GM18499 (cell line): Measurements from ENCODE around the gene BRD8.
"Not testable (repeated sequence)": the region's sequence is repeated elsewhere in the genome, so short reads cannot be mapped to it uniquely, and the experiment has no call there.

ENCODE experiments used
- ATAC-seq: cut with Tn5 transposase; IDR thresholded peaks from one replicate; pipeline ENCODE4 v1.9.1; 2021; ENCODE audit warnings: moderate number of reproducible peaks; ENCODE audit not compliant: insufficient read depth, unreplicated experiment

The BRD8 gene, protein sequence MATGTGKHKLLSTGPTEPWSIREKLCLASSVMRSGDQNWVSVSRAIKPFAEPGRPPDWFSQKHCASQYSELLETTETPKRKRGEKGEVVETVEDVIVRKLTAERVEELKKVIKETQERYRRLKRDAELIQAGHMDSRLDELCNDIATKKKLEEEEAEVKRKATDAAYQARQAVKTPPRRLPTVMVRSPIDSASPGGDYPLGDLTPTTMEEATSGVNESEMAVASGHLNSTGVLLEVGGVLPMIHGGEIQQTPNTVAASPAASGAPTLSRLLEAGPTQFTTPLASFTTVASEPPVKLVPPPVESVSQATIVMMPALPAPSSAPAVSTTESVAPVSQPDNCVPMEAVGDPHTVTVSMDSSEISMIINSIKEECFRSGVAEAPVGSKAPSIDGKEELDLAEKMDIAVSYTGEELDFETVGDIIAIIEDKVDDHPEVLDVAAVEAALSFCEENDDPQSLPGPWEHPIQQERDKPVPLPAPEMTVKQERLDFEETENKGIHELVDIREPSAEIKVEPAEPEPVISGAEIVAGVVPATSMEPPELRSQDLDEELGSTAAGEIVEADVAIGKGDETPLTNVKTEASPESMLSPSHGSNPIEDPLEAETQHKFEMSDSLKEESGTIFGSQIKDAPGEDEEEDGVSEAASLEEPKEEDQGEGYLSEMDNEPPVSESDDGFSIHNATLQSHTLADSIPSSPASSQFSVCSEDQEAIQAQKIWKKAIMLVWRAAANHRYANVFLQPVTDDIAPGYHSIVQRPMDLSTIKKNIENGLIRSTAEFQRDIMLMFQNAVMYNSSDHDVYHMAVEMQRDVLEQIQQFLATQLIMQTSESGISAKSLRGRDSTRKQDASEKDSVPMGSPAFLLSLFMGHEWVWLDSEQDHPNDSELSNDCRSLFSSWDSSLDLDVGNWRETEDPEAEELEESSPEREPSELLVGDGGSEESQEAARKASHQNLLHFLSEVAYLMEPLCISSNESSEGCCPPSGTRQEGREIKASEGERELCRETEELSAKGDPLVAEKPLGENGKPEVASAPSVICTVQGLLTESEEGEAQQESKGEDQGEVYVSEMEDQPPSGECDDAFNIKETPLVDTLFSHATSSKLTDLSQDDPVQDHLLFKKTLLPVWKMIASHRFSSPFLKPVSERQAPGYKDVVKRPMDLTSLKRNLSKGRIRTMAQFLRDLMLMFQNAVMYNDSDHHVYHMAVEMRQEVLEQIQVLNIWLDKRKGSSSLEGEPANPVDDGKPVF

DNA sequence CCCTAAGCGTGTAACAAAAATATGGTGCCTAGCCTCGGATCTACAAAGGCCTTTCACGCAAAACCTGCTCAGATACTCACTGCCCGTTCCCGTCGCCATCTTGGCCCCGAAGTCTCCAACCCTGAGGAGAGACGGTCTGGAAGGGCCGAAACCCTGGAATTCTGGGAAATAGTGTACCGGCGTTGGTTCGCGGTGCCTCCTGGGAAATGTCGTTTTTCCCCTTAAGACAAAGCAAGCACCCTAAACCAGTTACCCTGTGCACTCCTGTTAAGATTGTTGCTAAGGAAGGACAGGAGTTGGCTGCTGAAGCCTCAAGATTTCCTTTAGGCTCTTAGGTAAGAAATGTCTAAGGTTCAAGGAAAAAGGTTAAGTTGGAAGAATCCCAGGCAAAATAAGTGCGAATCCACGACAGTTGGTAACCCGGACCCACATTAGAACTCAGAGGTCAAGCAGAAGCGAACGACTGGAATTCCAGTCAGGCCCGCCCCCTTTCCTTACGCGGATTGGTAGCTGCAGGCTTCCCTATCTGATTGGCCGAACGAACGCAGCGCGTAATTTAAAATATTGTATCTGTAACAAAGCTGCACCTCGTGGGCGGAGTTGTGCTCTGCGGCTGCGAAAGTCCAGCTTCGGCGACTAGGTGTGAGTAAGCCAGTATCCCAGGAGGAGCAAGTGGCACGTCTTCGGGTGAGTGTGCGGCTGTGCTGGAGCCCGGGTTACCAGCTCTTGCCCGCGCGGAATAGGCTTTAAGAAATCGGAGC is at the start of gene BRD8, which contains the start of gene KIF20A:
BRD8 (minus strand) TSS at position 115 of the 761 bp plus-strand sequence; CDS start at position 99, 16 bp downstream.
KIF20A (plus strand) TSS at position 597 of the 761 bp plus-strand sequence. CDS start 569 bp downstream, outside the sequence.
- ATAC-seq: peak; percentile 68

DNA sequence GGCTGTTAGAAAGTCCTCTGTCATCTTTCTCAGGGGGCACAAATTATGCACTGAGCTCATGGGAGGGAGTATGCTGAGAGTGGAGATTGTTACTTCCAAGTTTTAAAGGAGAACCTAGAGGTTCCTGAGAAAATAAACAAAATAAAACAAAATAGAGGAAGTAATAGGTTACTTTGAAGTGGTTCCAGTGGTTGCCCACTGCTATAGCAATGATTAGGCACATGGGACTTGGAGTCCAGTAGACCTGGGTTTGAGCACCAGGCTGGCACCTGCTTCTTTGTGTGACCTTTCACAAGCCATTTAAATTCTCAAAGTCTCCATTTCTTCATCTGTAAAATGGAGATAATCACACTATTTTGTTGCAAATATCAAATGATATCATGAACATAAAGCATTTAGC is 48.5 kb upstream of the BRD8 start:
- no peak for ATAC-seq

DNA sequence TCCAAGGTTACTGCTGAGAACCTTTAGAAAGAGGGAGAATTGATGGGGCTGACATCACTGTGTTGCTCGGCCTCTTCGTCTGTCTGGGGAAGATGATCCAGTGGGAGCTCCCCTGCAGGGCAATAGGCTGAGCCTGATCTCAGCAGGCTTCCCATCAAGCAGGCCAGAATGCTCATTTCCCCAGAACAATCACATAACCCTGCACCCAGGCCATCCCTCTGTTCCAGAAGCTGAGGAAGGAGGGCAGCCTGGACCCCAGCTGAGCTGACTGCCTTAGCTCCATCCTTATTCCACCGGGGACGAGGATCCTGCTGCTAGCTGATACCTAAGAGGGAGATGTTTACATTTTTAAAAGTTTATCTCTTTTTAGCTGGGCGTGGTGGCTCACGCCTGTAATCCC is 46.3 kb upstream of the BRD8 start:
- no peak for ATAC-seq

DNA sequence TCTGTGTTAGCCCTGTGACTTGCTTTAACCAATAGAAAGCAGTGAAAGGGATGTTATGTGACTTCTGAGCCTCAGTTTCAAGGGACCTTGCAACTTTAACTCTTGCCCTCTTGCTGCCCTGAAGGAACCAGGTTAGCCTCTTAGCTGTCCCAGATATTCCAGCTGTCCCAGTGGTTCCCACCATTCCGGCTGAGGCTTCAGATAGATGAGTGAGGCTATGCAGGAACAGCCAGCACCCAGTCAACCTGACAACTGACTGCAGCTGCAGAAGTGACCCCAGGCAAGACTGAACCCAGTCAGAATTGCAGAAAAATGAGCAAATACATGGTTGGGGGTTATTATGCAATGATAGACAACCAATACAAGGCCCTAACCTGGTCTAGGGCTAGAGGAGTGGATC is 45.1 kb upstream of the BRD8 start:
- ATAC-seq: no peak

DNA sequence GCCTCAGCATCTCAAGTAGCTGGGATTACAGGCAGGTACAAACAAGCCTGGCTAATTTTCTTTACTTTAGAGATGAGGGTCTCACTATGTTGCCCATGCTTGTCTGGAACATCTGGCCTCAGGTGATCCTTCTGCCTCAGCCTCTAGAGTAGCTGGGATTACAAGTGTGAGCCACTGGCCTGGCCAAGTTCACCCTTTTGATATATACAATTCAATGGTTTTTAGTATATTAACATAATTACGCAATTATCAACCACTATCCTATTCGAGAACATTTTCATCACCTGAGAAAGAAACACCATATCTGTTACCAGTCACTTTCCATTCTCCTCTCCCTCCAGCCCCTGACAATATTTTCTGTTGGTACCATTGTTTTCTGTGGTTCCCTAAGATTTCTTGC is 38.4 kb upstream of the BRD8 start:
- no peak for ATAC-seq

DNA sequence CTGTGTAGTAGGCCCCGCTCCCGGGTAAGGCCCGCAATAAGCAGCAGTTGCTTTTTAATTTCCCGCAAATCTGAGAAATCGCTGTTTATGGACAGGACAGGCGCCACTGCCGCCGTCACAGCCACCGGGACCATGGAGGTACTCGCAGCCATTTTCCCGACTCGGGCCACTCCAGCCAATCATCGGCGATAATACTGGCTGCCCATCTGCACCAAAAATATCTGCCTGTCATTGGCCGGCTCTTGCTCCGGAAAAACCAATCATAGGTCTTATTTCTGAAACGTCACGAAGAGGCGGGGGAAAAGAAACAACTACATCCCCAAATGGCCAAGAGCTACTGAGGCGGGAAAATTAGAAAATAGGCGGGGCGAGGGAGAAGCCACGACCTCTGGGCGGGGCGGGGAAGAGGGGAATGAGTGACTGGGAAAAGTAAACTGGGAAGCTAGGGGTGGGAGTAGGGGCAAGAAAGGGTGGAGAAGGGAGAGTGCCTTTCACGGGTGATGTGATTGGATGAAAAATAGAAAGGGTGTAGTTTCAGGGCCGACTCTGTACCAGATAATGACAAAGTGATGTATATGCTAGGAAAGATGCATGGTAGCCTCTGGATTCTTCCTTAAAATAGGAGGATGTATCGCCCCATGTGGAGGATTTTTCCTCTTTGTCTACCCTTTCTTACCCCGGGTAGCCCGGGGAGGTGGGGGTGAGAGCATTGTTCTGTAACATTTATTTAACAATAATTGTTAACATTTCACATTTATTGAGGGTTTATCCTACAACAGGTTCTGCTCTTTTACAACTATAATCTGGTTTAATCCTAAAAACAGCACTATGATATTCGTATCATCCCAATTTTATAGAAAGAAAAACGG is 35.0 kb upstream of the BRD8 start, which contains the start of gene CDC23:
CDC23 (minus strand) TSS at position 163 of the 869 bp plus-strand sequence; CDS start at position 152, 11 bp downstream.
- ATAC-seq: peak; percentile 84

DNA sequence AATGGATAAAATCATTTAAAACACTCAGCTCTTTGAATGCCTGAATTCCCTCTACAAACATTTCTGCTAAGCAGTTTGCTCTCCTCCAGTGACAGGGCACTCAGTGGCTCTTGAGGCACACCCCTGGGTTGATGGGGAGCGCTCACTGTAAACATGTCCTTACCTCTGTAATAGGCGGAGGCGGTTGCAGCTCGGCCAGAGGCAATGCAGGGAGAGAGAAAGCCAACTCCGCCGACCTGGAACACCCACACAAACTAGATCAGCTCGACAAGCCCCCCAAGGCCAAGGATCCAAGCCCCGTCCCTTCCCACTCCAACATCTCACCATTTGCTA is 34.4 kb upstream of the BRD8 start:
- ATAC-seq: peak; percentile 8

DNA sequence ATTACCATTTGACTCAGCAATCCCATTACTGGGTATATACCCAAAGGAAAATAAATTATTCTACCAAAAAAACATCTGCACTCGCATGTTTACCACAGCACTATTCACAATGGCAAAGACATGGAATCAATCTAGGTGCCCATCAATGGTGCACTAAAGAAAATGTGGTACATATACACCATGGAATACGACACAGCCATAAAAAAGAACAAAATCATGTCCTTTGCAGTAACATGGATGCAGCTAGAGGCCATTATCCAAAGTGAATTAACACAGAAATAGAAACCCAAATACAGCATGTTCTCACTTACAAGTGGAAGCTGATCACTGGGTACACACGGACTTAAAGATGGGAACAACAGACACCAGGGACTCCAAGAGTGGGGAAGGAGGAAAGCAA is 32.6 kb upstream of the BRD8 start:
- ATAC-seq: no peak

DNA sequence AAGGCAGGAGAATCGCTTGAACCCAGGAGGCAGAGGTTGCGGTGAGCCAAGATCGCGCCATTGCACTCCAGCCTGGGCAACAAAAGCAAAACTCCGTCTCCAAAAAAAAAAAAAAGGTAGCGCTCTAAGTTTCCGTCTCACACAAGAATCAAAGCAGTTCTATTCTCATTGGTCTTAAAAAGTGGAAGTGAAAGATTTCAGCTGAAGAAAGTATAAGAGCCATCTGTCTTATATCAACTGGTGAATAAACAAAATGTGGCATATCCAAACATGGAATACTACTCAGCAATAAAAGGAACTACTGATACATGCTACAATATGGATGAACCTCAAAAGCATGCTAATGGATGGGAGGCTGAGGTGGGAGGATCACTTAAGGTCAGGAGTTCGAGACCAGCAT is 15.4 kb upstream of the BRD8 start:
- ATAC-seq: not testable (repeated sequence)

DNA sequence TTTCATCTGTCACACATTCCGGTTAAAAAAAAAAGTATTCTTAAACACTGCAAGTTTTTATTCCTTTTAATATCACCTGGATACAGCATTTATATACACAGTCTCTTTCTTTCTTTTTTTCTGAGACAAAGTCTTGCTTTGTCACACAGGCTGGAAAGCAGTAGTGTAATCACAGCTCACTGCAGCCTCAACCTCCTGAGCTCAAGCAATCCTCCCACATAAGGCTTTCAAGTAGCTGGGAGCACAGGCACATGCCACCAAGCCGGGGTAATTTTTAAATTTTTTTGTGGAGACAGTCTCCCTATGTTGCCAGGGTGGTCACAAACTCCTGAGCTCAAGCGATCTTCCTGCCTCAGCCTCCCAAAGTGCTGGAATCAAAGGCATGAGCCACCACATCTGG is 14.4 kb upstream of the BRD8 start:
- no peak for ATAC-seq

DNA sequence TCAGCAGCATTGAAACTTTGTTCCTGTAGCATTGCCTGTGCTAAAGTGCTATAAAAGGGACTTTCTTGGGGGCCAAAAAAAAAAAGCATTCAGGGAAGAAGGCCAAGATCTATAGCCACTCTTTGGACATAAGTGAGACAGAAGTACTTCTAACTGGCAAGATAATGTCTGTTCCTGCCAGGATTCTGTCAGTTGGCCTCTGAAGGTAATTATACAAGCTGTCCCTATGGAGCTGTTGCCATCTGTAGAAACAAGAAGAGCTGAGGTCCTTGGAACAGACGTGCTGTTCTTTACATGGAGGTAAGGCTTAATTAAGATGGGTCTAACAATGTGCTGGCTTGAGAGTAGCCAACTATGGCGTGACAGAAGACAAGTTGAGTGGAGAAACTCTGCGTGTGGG is 10.2 kb upstream of the BRD8 start:
- ATAC-seq: no peak

DNA sequence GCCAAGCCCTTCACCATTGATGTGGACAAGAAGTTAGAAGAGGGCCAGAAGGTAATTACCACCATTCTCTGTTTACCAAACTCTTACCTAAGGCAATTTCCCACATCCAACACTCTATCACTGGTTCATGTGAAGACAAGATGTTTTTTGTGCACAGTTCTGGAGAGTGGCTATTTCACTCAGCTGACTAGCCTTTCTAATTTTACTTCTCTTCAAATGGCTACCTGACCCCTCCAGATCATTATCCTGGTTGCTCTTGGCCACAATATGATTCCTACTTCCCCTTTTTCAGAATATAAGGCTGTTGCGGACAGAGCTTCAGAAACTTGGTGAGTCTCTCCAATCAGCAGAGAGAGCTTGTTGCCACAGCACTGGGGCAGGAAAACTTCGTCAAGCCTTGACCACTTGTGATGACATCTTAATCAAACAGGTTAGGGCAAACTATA is 7.6 kb upstream of the BRD8 start:
- ATAC-seq: peak; percentile 39

DNA sequence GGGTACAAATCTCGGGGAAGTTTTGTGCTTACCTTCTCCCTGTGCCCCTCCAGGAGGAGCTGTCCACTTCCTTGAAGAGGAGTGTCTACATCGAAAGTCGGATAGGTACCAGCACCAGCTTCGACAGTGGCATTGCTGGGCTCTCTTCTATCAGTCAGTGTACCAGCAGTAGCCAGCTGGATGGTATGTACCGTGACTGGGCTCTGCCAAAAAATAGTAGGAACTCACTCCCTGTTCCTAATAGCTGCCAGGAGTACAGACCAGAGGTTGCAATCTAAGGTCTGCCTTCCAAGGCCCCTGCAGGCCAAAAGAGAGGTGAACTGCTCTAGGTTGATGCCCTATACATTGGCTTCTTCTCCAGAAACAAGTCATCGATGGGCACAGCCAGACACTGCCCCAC is 4.4 kb upstream of the BRD8 start:
- ATAC-seq: no peak

DNA sequence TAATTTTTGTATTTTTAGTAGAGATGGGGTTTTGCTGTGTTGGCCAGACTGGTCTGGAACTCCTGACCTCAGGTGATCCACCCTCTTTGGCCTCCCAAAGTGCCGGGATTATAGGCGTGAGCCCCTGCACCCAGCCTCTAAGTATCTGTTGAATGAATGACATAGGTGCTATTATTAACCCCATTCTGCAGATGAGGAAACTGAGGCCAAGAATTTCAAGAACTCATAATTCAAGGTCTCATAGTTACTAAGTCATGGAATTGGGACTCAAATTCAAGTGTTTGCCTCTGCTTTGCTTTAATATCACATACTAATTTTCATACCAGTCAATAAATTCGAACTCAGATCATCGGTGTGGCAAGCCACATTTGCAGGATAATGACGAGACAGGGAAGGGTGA is 2.4 kb upstream of the BRD8 start:
- no peak for ATAC-seq

DNA sequence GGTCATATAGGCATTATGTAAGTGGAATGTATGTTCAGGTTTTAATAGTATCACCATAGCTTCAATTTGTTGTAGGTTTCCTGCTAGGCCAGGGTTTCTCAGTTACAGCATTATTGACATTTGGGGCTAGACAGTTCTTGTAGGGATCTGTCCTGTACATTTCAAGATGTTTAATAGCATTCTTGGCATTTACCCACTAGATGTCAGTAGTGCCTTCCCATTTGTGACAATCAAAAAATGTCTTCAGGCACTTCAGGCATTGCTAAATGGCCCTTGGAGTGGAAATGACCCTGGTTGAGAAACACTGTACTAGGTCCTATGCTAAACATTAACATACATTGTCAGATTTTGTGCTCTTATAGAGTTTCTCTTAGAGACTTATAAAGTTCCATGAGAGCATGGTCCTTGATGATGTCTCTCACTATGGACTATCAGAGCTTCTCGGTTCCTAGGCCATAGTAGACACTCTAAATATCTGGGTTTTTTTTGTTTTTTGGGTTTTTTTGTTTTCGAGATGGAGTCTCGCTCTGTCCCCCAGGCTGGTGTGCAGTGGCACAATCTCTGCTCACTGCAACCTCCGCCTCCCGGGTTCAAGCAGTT is 1.9 kb upstream of the BRD8 start:
- no peak for ATAC-seq

DNA sequence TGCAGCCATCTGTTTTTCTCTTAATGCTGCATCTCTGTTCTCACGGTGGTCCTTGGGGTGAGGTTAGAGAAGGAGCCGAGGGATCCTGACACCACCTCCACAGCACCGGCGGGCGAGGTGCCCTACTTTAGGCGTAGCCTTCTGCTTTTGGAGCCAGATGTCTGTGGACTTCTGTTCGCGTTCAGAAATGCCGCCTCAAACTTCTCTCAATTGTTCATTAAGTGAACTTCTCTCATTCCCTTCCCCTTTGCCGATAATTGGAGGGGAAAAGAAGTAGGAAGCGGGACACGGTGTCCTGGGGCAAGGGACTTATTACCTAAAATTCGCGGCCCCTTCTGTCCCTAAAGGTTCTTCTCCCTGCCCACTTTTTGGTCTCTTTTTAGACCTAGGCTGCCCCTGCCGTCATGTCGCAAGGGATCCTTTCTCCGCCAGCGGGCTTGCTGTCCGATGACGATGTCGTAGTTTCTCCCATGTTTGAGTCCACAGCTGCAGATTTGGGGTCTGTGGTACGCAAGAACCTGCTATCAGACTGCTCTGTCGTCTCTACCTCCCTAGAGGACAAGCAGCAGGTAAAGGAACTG is 937 bp upstream of the BRD8 start:
- no peak for ATAC-seq

DNA sequence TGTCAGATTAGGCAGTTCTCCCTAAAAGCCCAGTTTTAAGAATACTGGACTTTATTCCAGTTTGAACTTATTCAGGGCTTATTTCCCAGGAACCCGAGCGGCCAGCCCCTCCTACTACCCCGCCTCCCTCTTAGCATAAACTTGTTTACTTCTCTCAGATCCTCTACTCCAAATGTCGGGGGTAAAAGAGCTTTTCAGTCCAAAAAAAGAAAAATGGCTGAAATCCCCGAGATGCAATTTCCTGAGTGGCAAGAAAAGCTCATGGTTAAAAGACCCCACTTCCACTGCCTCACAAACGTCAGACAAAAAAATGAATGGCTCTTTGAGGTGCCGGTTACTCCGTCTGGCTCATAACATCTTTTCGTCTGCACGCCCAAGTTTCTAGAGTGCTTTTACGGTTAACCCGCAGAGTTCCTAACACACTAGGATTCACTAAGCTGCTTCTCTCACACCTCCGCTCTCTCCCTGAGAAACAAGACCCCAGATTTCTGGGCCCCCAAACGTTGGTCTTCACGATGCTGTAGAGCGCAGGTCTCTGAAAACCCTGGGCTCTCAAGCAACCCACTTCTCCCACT is 402 bp downstream of the BRD8 start:
- no peak for ATAC-seq

DNA sequence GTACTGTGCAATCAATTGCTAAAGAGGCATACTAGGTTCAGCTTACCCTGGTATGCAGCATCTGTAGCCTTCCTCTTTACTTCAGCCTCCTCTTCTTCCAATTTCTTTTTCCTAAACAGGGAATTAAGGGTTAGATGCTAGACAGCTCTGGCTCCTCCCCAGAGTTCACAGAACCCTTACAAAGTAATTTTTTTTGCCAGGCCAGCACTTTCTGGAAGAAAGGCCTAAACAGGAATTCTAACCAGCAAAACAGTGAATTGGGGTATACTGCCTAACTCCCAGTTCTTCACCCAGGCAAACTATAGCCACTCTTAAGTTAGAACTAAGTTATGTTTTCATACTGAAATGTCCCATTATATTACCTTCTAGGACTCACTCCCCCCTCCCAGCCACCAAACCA is 8.1 kb downstream of the BRD8 start:
- no peak for ATAC-seq
